K562 (cell line): ENCODE data around the gene SLC16A2. TPM values are rescaled to one million over a fixed set of nuclear protein-coding genes. Genes with fewer than 3 reads are reported as not detected.

Source experiments
- CBFA2T2 ChIP-seq: fragments of 450-650 bp; conservative IDR thresholded peaks from 2 replicates; pipeline ENCODE4 v1.6.1; 2017; ENCODE audit warnings: mild to moderate bottlenecking
- CEBPB ChIP-seq: fragments of 450-650 bp; IDR thresholded peaks from 2 replicates; pipeline ENCODE4 v1.6.1; 2016; ENCODE audit warnings: missing genetic modification characterization, missing compliant biosample characterization
- CTCFL ChIP-seq: IDR thresholded peaks from 2 replicates; pipeline ENCODE4 v1.6.1; 2011; ENCODE audit warnings: borderline replicate concordance, low read depth, mild to moderate bottlenecking, moderate library complexity, low read length; ENCODE audit not compliant: insufficient read depth, poor library complexity, severe bottlenecking
- CXXC5 ChIP-seq: fragments of 250-450 bp; sonication (Bioruptor Pico); IDR thresholded peaks from 2 replicates; pipeline ENCODE4 v1.8.0; 2022; ENCODE audit warnings: inconsistent platforms, mild to moderate bottlenecking, moderate library complexity
- EWSR1 ChIP-seq: fragments of 450-650 bp; IDR thresholded peaks from 2 replicates; pipeline ENCODE4 v1.6.1; 2018; ENCODE audit warnings: borderline replicate concordance, mild to moderate bottlenecking, low read depth, moderate library complexity; ENCODE audit not compliant: partially characterized antibody
- HMG20B ChIP-seq: fragments of 250-450 bp; sonication (Bioruptor Pico); IDR thresholded peaks from 2 replicates; pipeline ENCODE4 v1.5.0; 2021; ENCODE audit warnings: mild to moderate bottlenecking
- HOMEZ ChIP-seq: fragments of 250-450 bp; sonication (Bioruptor Pico); IDR thresholded peaks from 2 replicates; pipeline ENCODE4 v1.4.0; 2020; ENCODE audit warnings: mild to moderate bottlenecking, moderate library complexity
- KDM1A ChIP-seq, 2 experiments: fragments of 450-650 bp; IDR thresholded peaks; 2 replicates each; pipeline ENCODE4 v1.6.1; 2016; ENCODE audit warnings: mild to moderate bottlenecking in 2 of 2
- POU5F1 ChIP-seq: fragments of 150-350 bp; IDR thresholded peaks from 2 replicates; pipeline ENCODE4 v1.6.1; 2014; ENCODE audit warnings: borderline replicate concordance, low read length, low read depth, mild to moderate bottlenecking; ENCODE audit not compliant: partially characterized antibody
- RB1 ChIP-seq: fragments of 450-650 bp; IDR thresholded peaks from 2 replicates; pipeline ENCODE4 v1.6.1; 2017; ENCODE audit warnings: low read depth, mild to moderate bottlenecking
- U2AF1 ChIP-seq: fragments of 200-400 bp; formaldehyde crosslinking; optimal IDR thresholded peaks from 2 replicates; pipeline ENCODE3; 2017; ENCODE audit warnings: mild to moderate bottlenecking, low read depth, low read length, moderate library complexity
- ZBTB2 ChIP-seq: fragments of 450-650 bp; IDR thresholded peaks from 2 replicates; pipeline ENCODE4 v1.6.1; 2016; ENCODE audit warnings: antibody characterized with exemption
- ZMIZ1 ChIP-seq, 2 experiments: fragments of 150-350 bp in 1 of 2; IDR thresholded peaks; 2 replicates each; pipeline ENCODE4 v1.6.1; 2012 to 2016; ENCODE audit warnings: low read depth in 2 of 2, low read length in 2 of 2, mild to moderate bottlenecking in 1 of 2, moderate library complexity in 1 of 2
- ZNF12 ChIP-seq: sonication (generic); formaldehyde crosslinking; IDR thresholded peaks from 2 replicates; pipeline ENCODE4 v1.4.0; 2020; ENCODE audit warnings: mild to moderate bottlenecking, missing genetic modification reagents
- ZNF143 ChIP-seq: sonication (generic); formaldehyde crosslinking; IDR thresholded peaks from 2 replicates; pipeline ENCODE4 v1.9.0; 2022; ENCODE audit warnings: mild to moderate bottlenecking, missing genetic modification reagents
- ZNF253 ChIP-seq: fragments of 250-450 bp; sonication (Bioruptor Pico); conservative IDR thresholded peaks from 2 replicates; pipeline ENCODE4 v1.6.1; 2021; ENCODE audit warnings: mild to moderate bottlenecking
- ZNF282 ChIP-seq: sonication (generic); formaldehyde crosslinking; IDR thresholded peaks from 2 replicates; pipeline ENCODE4 v1.8.1; 2023; ENCODE audit warnings: missing genetic modification reagents
- ZNF41 ChIP-seq: fragments of 250-450 bp; sonication (Bioruptor Pico); conservative IDR thresholded peaks from 2 replicates; pipeline ENCODE4 v1.4.0; 2020; ENCODE audit warnings: mild to moderate bottlenecking
- ZNF589 ChIP-seq: fragments of 200-800 bp; sonication (Bioruptor generic); IDR thresholded peaks from 2 replicates; pipeline ENCODE4 v1.6.1; 2016; ENCODE audit warnings: low read depth, missing genetic modification characterization, missing compliant biosample characterization
- ZNF717 ChIP-seq: fragments of 250-450 bp; sonication (Bioruptor Pico); IDR thresholded peaks from 2 replicates; pipeline ENCODE4 v1.5.0; 2021
- polyA plus RNA-seq, 8 experiments: library from polyadenylated mRNA; depleted of rRNA in 4 of 8; stranded (reverse) in 5 of 8; unstranded in 3 of 8; fragments of >200 nt; fragmentation: Nextera tagmentation in 2 of 8; fragmentation: Illumina TruSeq in 1 of 8; extraction: Ambion mirVana in 2 of 8; extraction: Trizol in 1 of 8; gene quantifications; 2 replicates each; pipeline versions ENCODE4 v1.2.1 to v1.2.3, GENCODE V29; 2011 to 2014; ENCODE audit warnings: inconsistent platforms in 1 of 8, missing spikeins in 1 of 8
- total RNA-seq, 7 experiments: library from RNA; depleted of rRNA in 6 of 7; stranded (reverse); fragments of >200 nt in 6 of 7; fragmentation: Illumina TruSeq in 2 of 7; extraction: Trizol in 2 of 7; gene quantifications; 2 replicates each; pipeline versions ENCODE4 v1.2.1 to v1.2.3, GENCODE V29; 2011 to 2021; ENCODE audit warnings: low replicate concordance in 1 of 7
- TF ChIP-seq, protein P1 (sequence below): fragments of 250-450 bp; sonication (Bioruptor Pico); IDR thresholded peaks from 2 replicates; pipeline ENCODE4 v1.8.0; 2022; ENCODE audit warnings: moderate library complexity, mild to moderate bottlenecking, inconsistent platforms

The SLC16A2 gene
- total and polyA plus RNA-seq, 9 of the 15 experiments (the other 6 are each of a cell fraction or from before 2014, with no cell fraction given), result 0.07 TPM; not detected in 8

- TF ChIP-seq ZMIZ1 (IDR thresholded peaks at IDR 0.05; ENCODE audit: low read depth in 2 of 2, low read length in 2 of 2), result no peak
- no peak for TF ChIP-seq ZNF41 (CRISPR knock-in tag)
- TF ChIP-seq KDM1A (IDR thresholded peaks at IDR 0.05), result no peak
- no peak for TF ChIP-seq ZNF253 (CRISPR knock-in tag)
- TF ChIP-seq ZBTB2, result no peak
- TF ChIP-seq ZNF282 (CRISPR knock-in tag), result no peak
- no peak for TF ChIP-seq CBFA2T2
- TF ChIP-seq ZNF589 (CRISPR knock-in tag), result no peak
- TF ChIP-seq CXXC5 (CRISPR knock-in tag), result no peak
- no peak for TF ChIP-seq ZNF12 (CRISPR knock-in tag)
- peak; percentile 83 for TF ChIP-seq RB1
- TF ChIP-seq CEBPB (tag), result peak; percentile 51; the same call in 1 of the 2 replicates
- no peak for TF ChIP-seq HMG20B (CRISPR knock-in tag)
- TF ChIP-seq CTCFL, result peak; percentile 29
- TF ChIP-seq EWSR1, result no peak
- TF ChIP-seq POU5F1, result no peak
- TF ChIP-seq U2AF1, result no peak
- TF ChIP-seq ZNF143, result no peak
- TF ChIP-seq ZNF717, result no peak
- TF ChIP-seq, protein P1, sequence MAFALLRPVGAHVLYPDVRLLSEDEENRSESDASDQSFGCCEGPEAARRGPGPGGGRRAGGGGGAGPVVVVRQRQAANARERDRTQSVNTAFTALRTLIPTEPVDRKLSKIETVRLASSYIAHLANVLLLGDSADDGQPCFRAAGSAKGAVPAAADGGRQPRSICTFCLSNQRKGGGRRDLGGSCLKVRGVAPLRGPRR (CRISPR knock-in tag), result no peak
- TF ChIP-seq HOMEZ (CRISPR knock-in tag), result no peak
Measured at GRCh38 chrX:74550295-74550802, 129.1 kb downstream of the SLC16A2 start (continued).
